KG1 (cell line): ENCODE measurements around the gene PAQR6.
"Not testable (repeated sequence)": the region's sequence is repeated elsewhere in the genome, so short reads cannot be mapped to it uniquely, and the experiment has no call there.

ENCODE experiments used
- DNase-seq: peaks from one replicate; lab custom pipeline; 2025; lab: John Stamatoyannopoulos, UW

PAQR6 gene

DNA sequence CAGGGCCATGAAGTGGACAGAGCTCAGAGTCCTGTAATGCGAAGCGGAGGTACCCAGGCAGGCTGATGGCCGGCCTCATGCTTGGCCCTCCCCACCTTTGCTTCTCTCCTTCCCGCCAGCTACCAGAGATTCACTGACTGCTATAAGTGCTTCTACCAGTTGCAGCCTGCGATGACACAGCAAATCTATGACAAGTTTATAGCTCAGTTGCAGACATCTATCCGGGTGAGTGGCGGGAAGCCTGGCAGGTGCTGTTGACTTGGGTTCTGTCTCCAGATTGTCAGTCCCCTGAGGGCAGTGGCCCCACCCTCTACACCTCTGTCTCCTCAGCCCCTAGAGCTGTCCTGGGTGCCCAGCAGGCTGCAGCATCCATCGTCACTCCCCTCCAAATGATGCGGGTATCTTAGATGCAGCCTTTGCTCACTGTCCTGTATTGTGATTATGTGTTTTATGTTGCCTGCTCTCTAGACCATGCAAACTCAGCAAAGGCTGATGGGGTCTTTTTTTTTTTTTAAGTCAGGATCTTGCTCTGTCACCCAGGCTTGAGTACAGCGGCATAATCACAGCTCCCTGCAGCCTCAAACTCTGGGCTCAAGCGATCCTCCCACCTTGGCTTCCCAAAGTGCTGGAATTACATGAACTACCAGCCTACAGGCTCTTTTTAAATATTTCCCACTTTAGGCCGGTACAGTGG, 15.5 kb downstream of the PAQR6 start:
- DNase-seq = no peak

DNA sequence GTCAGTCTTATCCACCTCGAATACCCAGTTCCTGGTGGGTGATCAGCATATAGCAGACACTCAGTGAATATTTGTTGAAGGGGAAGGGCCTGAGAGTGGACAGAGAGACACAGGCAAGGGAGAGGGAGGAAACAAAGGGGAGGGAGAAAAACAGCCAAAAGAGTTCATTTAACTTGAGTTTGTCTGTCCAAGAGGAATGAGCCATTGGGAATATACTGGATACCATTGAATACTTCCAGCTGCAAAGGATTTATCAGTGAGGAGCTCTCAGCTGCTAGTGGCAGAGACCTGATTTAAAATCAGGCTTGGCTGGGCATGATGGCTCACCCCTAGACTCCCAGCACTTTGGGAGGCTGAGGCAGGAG, 17.4 kb downstream of the PAQR6 start:
- DNase-seq = no peak

DNA sequence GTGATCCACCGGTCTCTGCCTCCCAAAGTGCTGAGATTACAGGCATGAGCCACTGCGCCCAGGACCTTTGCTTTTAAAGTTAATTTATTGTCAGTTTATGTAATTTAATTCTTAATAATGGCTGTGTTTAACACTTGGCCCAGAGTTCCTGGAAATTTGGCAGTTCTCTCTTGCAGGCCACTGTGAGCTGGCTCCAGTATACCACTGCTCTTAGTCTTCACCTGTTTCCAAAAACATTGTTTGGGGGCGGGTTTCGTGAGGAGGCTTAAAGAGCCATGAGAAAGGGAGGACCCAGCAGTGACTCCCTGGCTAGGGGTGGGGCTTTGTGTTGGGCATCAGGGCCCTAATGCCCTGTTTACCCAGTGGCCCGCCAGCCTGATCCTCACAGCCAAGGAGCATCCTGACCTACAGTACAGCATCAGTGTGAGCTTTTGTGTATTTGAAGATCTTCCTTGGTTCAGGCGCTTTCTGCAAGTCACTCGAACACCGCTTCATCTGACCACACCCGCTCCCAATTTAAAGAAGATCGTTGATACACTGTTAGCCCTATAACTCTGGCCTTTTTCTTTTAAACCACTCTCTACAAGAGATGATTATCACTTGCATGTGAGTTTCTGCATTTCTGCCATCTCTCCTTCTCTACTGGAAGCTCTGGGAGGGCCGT, 17.9 kb downstream of the PAQR6 start:
- no peak for DNase-seq

DNA sequence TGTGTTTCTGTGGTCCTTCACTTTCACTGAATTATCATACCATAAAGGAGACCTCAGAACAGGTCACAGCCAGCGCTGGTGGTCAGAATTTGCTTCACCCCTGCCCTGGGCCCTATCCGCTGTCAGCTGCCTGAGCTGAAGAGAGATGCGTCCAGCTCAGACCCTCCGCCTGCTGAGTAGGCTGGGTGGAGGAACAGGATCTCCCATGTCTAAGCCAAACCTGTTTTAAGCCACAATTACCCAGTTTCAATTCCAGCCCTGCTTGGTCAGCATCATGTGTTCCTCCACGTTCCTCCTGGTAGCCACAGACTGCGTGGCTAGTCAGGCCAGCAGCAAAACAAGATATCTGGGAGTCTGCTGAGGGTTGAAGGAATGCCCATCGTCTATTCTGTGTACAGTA, 19.4 kb downstream of the PAQR6 start:
- no peak for DNase-seq

DNA sequence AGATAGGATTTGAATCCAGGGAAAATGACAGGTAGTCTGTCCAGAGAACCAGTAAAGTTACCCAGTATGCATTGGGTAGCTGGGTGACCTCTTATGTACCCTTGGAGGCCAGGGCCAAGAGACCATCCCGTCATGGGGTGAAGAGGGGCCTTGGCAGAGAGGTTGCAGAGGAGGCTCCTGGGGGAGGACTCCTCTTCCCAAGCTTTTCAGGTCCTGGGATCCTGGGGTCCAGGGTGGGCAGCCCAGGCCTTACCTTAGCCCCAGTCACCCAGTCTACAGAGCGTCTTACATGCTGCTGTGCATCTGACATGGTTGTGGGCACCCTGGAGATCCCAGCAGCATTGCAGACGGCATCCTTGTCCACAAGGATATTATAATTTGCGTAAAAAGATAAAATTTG, 21.1 kb downstream of the PAQR6 start:
- DNase-seq = no peak

DNA sequence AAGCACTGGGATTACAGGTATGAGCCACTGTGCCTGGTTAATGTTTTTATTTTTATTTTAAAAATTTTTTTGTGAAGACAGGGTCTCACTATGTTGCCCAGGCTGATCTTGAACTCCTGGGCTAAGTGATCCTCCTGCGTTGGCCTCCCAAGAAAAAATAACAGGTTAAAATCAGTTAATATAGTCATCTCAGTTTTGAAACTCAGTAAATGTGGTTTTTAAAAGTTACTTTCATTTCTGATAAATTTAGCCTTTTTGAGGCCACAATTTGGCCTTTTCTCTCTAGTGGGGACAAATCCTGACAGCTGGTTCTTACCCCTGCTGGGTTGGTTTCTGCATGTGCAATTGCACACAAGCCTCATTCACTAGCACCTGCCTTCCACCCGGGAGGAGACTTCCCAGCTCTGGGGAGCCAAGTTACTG, 21.7 kb downstream of the PAQR6 start:
- no peak for DNase-seq

DNA sequence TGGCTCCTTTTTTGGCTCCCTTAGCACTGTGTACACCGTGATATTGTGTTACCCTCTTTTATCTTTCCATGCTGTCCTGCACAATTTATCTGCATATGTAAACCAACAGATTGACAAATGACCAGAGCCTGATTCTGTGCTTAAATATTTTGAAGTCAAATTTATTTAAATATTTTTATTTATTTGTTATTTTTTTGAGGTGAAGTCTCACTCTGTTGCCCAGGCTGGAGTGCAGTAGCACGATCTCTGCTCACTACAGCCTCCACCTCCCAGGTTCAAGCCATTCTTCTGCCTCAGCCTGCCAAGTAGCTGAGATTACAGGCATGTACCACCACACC, 22.2 kb downstream of the PAQR6 start:
- DNase-seq = no peak

DNA sequence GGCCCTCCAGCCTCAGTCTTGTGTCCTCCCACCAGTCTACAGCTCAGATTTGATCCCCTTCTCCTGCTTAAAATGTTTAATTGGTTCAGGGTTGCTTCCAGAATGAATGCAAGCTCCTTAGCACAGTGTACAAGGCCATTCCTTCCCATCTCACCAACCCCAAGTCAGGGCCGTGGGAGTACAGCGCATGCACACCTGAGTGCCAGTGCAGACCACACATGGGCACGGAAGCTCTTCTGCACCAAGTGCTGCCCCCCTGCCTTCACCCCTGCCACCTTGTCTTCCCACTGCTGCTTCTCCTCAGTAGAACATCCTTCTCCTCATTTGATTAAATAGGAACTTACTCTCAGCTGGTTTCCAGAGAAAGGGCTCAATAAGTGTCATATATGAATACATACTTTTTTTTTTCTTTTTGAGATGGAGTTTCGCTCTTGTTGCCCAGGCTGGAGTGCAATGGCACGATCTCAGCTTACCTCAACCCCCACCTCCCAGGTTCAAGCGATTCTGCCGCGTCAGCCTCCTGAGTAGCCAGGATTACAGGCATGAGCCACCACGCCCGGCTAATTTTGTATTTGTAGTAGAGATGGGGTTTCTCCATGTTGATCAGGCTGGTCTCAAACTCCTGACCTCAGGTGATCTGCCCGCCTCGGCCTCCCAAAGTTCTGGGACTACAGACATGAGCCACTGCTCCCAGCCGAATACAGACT, 25.7 kb downstream of the PAQR6 start:
- DNase-seq = no peak

DNA sequence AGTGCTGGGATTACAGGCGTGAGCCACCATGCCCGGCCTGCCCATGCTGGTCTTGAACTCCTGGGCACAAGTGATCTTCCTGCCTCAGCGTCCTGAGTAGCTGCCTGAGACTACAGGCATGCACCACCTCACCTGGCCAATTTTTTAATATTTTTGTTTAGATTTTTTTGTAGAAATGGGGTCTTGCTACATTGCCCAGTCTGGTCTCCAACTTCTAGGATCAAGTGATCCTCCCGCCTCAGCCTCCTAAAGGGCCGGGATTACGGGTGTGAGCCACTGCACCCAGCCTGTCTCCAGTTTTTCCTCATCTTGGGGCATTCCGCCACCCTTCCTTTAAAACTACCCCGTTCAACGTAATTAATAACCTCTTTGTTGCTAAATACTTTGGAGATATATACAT, 27.6 kb downstream of the PAQR6 start:
- no peak for DNase-seq

DNA sequence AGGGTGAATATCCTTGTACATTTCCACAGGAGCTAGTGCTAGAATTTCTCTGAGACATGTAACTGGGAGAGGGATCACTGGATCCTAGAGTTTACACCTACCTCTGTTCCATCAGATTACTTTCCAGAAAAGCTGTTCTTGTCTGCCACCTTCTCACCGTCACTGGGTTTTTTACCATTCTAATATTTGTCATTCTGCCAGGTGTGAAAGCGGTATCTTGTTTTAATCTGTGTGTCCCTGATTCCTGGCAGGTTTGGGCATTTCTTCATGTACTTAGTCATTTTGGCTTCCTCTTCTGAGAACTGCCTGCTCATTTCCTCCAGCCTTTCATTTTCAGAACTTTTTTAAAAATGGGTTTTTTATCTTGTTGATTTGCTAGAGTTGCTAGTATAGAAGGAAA, 30.0 kb downstream of the PAQR6 start:
- DNase-seq = no peak

DNA sequence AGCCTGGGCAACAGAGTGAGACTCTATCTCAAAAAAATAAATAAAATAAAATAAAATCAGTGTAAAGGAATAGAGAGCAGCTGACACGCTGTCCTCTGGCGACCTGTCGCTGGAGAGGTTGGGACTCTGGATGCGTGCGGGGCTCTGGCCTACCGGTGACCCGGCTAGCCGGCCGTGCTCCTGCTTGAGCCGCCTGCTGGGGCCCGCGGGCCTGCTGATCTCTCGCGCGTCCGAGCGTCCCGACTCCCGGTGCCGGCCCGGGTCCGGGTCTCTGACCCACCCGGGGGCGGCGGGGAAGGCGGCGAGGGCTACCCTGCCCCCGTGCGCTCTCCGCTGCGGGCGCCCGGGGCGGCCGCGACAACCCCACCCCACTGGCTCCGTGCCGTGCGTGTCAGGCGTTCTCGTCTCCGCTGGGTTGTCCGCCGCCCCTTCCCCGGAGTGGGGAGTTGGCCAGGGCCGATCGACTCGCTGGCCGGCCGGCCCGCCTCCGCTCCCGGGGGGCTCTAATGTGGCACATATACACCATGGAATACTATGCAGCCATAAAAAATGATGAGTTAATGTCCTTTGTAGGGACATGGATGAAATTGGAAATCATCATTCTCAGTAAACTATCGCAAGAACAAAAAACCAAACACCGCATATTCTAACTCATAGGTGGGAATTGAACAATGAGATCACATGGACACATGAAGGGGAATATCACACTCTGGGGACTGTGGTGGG, 31.3 kb downstream of the PAQR6 start:
- DNase-seq = not testable (repeated sequence)

DNA sequence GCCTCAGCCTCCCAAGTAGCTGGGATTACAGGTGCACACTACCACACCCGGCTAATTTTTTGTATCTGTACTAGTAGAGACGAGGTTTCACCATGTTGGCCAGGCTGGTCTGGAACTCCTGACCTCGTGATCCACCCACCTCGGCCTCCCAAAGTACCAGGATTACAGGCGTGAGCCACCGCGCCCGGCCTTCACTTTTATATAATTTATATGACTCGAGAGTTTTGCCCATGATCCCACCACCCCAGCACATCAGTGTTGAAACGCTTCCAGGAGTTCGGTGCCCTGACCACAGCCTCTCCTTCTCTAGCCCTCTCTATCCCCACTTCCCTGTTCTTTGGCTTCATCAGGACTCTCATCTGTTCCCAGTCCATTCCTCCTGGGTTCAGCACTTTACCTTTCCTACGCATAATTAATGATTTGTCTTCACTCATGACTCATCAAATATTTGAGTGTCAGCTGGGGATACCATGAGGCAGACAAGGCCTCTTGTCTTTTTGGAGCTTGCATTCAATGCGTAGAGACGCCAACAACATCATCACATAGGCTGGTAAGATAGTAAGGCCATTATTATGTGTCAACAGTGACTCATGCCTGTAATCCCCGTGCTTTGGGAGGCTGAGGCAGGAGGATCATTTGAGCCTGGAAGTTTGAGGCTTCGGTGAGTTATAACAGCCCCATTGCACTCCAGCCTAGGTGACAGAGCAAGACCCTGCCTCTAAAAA, 33.7 kb downstream of the PAQR6 start:
- no peak for DNase-seq

DNA sequence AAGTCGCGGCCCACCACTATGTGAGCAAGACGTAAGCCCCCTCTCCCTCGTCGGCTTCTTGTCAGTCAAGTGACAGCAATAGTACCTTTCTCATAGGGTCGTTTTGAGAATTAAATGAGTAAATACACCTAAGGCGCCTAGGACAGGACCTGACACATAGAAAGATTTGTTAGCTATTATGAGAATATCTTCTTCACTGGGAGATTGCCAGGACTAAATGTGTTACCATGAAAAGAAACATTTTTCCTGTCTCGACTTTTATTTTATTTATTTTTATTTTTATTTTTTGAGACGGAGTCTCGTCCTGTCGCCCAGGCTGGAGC, 34.3 kb downstream of the PAQR6 start:
- DNase-seq = no peak

DNA sequence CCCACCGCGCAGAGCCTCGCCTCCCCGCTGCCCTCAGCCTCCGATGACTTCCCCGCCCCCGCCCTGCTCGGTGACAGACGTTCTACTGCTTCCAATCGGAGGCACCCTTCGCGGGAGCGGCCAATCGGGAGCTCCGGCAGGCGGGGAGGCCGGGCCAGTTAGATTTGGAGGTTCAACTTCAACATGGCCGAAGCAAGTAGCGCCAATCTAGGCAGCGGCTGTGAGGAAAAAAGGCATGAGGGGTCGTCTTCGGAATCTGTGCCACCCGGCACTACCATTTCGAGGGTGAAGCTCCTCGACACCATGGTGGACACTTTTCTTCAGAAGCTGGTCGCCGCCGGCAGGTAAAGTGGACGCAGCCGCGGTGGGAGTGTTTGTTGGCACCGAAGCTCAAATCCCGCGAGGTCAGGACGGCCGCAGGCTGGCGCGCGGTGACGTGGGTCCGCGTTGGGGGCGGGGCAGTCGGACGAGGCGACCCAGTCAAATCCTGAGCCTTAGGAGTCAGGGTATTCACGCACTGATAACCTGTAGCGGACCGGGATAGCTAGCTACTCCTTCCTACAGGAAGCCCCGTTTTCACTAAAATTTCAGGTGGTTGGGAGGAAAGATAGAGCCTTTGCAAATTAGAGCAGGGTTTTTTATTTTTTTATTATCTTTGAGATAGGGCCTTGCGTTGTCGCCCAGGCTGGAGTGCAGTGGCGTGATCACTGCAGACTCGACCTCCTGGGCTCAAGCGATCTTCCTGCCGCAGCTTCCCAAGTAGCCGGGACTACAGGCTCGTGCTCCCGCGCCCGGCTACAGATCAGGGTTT, 34.8 kb downstream of the PAQR6 start, which contains the start of gene PMF1:
TSS of gene PMF1 (plus strand) at position 175 of the 811 bp plus-strand sequence. CDS start at position 184, 9 bp downstream.
- peak; percentile 99 for DNase-seq

DNA sequence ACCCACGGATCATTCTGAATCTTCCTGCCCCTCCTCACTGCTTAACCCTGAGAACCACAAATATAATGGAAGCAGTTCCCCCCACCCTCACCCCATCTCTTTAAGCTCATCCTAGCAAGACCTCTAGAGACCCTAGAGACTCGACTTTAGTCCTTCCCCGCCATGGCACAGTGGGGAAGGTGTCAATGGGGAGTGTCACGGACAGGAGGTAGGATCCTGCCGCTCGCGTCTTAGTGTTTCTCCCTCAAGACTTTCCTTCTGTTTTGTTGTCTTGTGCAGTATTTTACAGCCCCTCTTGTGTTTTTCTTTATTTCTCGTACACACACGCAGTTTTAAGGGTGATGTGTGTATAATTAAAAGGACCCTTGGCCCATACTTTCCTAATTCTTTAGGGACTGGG, 35.7 kb downstream of the PAQR6 start:
- no peak for DNase-seq

DNA sequence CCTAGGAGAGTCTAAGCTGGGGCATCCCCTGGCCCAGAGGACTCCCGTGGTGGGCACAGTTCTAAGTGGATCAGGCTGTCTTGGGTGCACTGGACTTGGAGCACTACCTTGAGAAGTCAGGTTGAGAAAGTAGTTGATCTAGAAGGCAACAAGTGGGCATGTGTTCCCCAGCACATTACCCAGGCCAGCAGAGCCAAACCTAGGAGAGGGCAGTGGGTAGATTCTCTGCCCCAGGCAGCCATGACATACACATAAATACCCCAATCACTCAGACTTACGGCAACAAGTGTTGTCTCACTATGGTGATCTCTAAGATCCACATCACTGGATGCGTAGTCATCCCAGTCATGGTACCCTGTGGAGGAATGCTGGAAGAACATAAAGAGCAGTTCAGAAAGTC, 36.6 kb downstream of the PAQR6 start:
- DNase-seq = no peak

DNA sequence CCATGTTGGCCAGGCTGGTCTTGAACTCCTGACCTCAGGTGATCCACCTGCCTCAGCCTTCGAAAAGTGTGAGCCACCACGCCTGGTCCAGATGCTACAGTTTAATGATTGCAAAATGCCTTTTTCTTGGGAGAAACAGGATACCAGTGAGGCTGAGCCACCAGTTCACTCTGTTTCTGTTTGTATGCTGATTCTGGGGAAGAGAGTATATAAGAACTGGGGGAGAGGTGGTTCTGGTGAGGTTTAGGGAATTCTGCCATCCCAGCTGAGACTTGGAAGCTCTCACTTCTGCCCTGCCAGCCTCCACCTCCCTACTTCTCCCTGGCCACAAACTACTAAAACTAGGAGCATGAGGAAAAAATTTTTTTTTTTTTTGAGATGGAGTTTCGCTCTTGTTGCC, 43.2 kb downstream of the PAQR6 start:
- no peak for DNase-seq

DNA sequence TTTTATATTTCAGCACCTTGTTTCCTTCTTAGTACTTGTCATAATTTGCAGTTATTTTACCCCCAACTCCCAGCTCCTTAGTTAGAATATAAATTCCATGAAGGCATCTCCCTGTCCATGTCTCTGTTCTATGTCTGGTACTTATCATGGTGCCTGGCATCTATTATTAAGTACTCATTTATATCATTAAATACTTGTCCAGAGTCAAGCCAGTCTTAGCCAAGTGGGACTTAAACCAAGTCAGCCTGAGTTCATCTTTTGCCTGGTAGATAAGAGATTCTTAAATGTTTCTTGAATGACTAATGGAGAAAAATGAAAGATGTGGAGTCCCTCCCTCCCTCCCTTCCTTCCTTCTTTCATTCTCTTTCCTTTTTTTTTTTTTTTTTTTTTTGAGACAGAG, 44.5 kb downstream of the PAQR6 start:
- DNase-seq = no peak

DNA sequence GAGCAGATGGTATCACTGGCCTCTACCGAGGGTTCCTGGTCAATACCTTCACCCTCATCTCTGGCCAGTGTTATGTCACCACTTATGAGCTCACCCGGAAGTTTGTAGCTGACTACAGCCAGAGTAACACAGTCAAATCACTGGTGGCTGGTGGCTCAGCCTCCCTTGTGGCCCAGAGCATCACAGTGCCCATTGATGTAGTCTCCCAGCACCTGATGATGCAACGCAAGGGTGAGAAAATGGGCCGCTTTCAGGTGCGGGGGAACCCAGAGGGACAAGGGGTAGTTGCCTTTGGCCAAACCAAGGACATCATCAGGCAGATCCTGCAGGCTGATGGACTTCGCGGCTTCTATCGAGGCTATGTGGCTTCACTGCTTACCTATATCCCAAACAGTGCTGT, 47.8 kb downstream of the PAQR6 start:
- DNase-seq = no peak

DNA sequence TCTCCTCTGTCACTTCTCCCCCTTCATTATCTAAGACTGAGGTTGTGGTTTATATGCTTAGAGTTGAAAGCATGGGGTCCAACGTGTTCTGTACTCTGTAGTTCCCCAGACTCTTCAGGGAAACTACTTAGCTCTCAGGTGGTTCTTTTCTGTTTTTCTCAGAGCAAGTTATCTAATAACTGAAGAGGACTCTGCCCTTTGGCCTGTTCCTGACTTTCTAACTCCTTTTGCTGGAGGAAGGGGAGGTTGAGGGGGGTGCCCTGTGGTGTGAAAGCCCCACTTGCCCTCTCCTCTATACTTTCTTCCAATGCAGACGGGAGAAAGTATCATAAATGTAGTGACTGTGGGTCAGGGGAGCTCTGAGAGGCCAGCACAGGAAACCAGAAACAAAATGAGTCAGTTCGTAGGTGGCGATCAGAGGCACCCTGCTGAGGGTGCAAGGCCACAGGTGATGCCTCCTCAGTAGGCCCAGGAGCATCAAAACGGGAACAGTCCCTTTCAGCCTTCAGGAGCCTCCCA, 49.0 kb downstream of the PAQR6 start:
- no peak for DNase-seq

DNA sequence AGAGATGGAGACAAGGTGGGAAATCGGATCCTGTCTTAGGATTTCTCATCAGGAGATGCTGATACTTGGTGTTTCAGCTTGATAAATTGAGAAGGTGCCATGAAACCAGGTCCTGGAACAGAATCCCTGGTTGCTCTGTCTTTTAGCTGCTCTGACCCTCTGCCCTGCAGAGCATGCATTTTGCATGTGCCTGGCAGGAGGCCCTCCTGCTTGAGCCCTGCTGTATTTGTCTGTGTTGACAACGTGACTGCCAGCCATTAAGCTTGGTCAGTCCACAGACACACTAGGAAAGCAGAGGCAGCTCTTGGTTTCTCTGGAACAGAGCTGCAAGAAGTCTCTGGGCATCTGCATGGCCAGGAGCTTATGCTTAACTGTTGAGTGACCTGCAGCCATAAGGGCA, 51.4 kb downstream of the PAQR6 start:
- DNase-seq = no peak
